IPS-20b (cell line): ENCODE measurements around the gene SPRR1A.

Experiments used
- H3K27ac ChIP-seq: one replicate; pipeline ENCODE4 v1.5.1; 2013; ENCODE audit warnings: low read length
- H3K27me3 ChIP-seq: 2 replicates; pipeline ENCODE4 v1.6.1; 2013; ENCODE audit warnings: mild to moderate bottlenecking, low read length, inconsistent platforms; ENCODE audit not compliant: insufficient read depth
- H3K36me3 ChIP-seq: 2 replicates; pipeline ENCODE4 v1.6.1; 2013; ENCODE audit warnings: low read depth, mild to moderate bottlenecking, inconsistent platforms, low read length, moderate library complexity; ENCODE audit not compliant: insufficient read depth
- H3K4me1 ChIP-seq: 2 replicates; pipeline ENCODE4 v1.6.1; 2013; ENCODE audit warnings: mild to moderate bottlenecking, control low read depth, inconsistent platforms, low read length, moderate library complexity; ENCODE audit not compliant: insufficient read depth
- H3K4me3 ChIP-seq: 2 replicates; pipeline ENCODE4 v1.5.1; 2013; ENCODE audit warnings: mild to moderate bottlenecking, low read length, inconsistent platforms
- H3K9ac ChIP-seq: 2 replicates; pipeline ENCODE4 v1.6.1; 2013; ENCODE audit warnings: low read depth, mild to moderate bottlenecking, inconsistent platforms, low read length, moderate library complexity
- H3K9me3 ChIP-seq: 2 replicates; pipeline ENCODE4 v1.6.1; 2013; ENCODE audit warnings: mild to moderate bottlenecking, low read depth, low read length, inconsistent platforms; ENCODE audit not compliant: insufficient read depth

The SPRR1A gene

DNA sequence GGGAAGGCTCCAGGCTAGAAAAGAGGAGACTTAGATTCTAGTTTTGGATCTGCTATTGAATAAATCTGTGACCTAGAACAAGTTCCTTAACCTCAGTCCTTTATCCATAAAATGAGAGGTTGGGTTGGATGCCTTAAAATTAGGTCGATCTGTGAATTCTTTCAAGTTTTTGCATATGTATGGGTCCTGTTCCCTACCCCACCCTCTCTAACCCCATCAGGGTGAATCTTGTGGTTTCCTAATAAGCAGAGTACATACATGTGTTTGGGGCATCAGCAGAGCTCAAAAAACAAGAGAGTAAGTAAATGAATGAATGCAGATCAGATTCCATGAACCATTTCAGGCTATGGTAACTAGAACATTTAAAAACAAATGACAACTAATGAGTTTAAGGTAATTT, 7.2 kb upstream of the SPRR1A start:
- Histone ChIP-seq H3K9ac (no peak overlapping the region), H3K9me3 (no peaks in the 10 kb centered on the region), H3K27me3 (peaks cover under 1% of the 10 kb centered on the region; the same call in 1 of the 2 replicates), H3K4me3 (no peak overlapping the region), H3K36me3 (no peaks in the 10 kb centered on the region), H3K27ac (no peak overlapping the region), H3K4me1 (no peaks in the 10 kb centered on the region)

DNA sequence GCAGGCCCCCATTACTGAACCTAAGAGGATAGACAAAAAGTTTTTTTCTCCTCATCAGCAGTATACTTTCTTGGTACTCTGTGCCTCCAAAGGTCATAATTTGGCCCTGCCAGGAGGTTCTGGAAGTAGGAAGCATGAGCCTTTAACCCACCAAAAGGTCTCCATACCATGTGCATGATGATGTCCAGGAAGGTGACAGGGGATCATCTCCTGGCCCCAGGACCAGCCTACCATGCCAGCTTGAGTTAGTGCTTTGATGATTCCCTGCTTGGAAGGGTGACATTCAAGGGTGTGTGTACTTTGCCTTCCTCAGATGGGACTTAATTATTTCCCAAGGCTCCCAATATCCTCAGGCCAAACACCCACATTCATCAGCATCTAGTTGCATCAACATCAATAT, 6.3 kb upstream of the SPRR1A start:
- Histone ChIP-seq H3K9ac (no peak overlapping the region), H3K27ac (no peak overlapping the region), H3K9me3 (no peaks in the 10 kb centered on the region), H3K4me3 (no peak overlapping the region), H3K4me1 (no peaks in the 10 kb centered on the region), H3K27me3 (peaks cover 4% of the 10 kb centered on the region; the same call in 1 of the 2 replicates), H3K36me3 (no peaks in the 10 kb centered on the region)

DNA sequence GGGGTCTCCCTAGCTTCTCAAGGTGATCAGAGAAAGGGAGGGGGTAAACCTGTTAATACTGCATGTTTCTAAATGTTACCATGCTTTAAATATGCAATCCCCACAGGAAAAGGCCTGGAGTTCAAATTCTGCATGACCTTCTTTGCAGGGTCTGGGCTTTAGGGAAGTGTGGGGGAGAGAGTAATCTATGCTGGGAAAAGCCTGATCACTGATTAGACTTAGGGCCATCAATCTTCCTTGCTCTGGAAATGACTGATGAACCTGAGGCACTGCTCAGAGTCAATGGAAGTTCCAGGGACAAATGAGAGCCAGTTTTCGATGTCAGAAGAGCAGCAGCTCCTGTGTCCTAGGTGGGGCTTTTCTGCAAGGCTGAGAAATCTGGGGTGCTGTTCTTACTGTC, 3.2 kb upstream of the SPRR1A start:
- no peak overlapping the region for H3K4me3 ChIP-seq
- H3K9ac ChIP-seq, result no peak overlapping the region
- H3K4me1 ChIP-seq, result no peaks in the 10 kb centered on the region
- no peaks in the 10 kb centered on the region for H3K9me3 ChIP-seq
- H3K27me3 ChIP-seq, result peaks cover 4% of the 10 kb centered on the region; the same call in 1 of the 2 replicates
- H3K27ac ChIP-seq, result no peak overlapping the region
- H3K36me3 ChIP-seq, result no peaks in the 10 kb centered on the region

DNA sequence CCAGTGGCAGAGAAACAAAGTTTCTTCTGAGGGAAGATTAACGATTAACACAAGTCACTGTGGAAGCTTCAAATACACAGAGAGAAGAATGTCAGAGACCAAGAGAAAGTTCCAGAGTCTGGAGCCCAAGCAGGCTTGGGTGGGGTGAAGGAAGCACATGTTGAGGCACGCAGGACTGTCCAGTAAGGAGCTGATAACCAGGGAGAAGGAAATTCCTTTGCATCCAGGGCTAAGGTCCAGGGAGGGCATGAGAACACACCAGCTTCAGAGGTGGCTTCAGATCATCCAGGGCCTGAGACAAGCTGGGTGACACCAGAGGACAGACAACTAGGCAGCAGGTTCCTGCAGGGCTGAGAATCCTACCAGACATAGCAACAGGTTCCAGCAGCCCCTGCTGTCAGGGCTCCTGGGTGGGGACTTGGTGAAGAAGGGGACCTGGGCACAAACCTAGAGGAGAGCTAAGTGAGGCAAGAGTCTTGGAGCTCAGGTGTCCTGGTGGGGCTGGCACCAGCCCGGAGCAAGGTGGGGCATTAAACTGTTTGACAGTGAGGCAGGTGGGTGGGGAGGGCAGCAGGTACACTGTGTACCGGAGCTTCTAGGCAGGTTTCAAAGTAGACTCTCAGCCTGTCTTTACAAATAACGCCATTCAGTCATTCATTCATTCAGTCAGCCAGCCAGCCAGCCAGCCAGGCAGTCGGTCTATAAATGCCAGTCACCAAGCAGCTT, 2.6 kb upstream of the SPRR1A start:
- H3K9me3 ChIP-seq, result no peaks in the 10 kb centered on the region
- H3K36me3 ChIP-seq, result no peaks in the 10 kb centered on the region
- no peak overlapping the region for H3K4me3 ChIP-seq
- no peak overlapping the region for H3K27ac ChIP-seq
- peaks cover 4% of the 10 kb centered on the region; the same call in 1 of the 2 replicates for H3K27me3 ChIP-seq
- H3K9ac ChIP-seq, result no peak overlapping the region
- no peaks in the 10 kb centered on the region for H3K4me1 ChIP-seq

DNA sequence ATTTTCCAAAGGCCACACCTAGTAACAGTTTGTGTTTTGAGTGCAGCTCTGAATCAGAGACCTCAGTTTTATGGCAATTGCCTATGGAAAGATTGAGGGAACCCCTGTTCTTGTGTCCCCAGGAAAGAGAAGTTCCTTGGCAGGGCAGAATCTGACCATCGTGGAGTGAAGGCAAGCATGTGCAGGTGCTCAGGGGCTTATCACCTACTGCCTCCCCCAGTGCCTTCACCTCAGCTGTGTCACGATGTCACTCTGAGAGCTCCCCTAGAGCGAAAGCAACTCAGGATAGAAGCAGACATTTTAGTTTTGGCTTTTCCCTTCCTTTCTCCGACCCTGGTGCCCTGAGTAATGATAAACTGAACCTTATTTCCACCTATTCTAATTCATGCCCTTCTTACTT, 1.8 kb upstream of the SPRR1A start:
- Histone ChIP-seq H3K27me3 (peaks cover 4% of the 10 kb centered on the region; the same call in 1 of the 2 replicates), H3K4me3 (no peak overlapping the region), H3K27ac (no peak overlapping the region), H3K36me3 (no peaks in the 10 kb centered on the region), H3K4me1 (no peaks in the 10 kb centered on the region), H3K9ac (no peak overlapping the region), H3K9me3 (no peaks in the 10 kb centered on the region)

DNA sequence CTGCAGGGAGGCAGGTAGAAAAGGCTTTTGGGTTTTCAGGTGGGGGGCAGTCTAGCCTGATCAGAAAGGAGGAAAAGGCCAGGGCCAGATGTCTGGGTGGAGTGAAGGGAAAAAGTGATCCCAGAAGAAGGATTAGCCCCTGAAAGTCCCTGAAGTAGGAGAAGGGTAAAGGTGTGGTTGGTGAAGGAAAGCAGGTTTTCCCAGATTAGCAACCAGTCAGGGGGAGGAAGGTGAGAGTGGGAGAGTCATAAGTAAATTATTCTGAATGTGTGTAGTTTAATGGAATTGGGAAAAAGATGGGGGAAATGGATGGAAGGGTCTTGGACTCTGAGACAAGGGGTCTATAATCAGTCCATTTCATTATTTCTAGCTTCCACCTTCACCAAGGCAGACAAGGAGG, 647 bp upstream of the SPRR1A start:
- H3K27me3 ChIP-seq, result peaks cover 4% of the 10 kb centered on the region; the same call in 1 of the 2 replicates
- no peaks in the 10 kb centered on the region for H3K4me1 ChIP-seq
- no peak overlapping the region for H3K4me3 ChIP-seq
- H3K27ac ChIP-seq, result no peak overlapping the region
- H3K9me3 ChIP-seq, result no peaks in the 10 kb centered on the region
- no peaks in the 10 kb centered on the region for H3K36me3 ChIP-seq
- no peak overlapping the region for H3K9ac ChIP-seq

DNA sequence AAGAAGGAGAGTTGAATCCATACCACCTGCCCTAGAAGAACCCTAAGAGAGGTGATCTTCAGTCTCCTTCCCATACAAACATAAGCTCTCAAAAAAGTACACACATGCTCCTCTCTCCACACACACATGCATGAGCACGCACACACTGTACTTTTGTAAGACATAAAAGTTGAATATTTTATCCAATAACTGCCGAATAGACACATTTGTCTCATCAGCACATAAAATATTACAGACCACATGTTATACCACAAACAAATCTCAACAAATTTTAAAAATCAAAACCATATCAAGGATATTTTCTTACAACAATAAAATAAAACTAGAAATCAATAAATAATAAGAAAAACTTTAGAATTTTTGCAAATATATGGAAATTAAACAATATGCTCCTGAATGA, 2.7 kb downstream of the SPRR1A start:
- H3K36me3 ChIP-seq, result no peaks in the 10 kb centered on the region
- H3K4me1 ChIP-seq, result no peaks in the 10 kb centered on the region
- H3K4me3 ChIP-seq, result no peak overlapping the region

DNA sequence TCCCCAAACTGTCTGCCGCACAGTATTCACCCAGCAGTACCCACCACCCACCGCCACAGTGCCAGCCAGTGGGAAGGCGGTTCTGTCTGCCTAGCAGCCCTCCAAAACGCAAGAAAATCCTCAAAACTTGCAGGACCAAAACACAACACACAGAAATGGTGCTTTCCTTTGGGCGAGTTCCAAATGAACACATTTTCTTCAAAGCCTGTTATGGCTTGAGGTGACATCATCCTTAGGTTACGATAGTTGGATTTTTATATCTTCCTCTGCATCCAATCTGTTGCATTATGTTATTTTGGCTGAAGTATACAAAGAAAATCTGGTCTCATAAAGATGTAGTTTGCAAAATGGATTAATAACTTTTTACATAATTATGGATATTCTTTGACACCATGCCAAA, 9.3 kb downstream of the SPRR1A start:
- Histone ChIP-seq H3K4me3 (no peak overlapping the region), H3K9ac (no peak overlapping the region)

More for the DNA sequence above, 2.7 kb downstream of the SPRR1A start:
- Histone ChIP-seq H3K27me3 (0 out of 2 replicates have a peak, but pooled peaks cover 4% of the 10 kb centered on the region), H3K9ac (no peak overlapping the region), H3K9me3 (no peaks in the 10 kb centered on the region), H3K27ac (no peak overlapping the region)

DNA sequence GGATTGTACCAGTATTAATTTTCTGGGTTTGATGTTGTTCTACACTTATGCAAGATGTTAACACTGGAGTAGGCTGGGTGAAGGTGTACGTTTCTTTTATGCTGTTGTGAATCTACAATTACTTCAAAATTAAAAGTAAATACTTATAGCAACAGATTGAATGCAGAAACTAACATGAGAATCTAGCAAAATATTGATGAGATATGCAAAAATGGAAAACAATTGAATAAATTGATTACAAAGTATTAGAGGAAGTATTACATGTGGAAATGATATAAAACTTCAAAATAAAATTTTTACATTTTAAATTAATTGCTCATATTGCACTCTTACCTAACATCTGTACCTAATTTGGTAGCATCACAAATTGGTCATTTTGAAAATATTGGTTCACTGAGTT, 12.0 kb downstream of the SPRR1A start:
- Histone ChIP-seq H3K27me3 (no peaks in the 10 kb centered on the region), H3K36me3 (no peaks in the 10 kb centered on the region), H3K9ac (no peak overlapping the region), H3K9me3 (peaks cover 7% of the 10 kb centered on the region; the same call in 1 of the 2 replicates), H3K4me1 (peaks cover 10% of the 10 kb centered on the region; the same call in 1 of the 2 replicates), H3K4me3 (no peak overlapping the region), H3K27ac (no peak overlapping the region)

More for the DNA sequence above, 9.3 kb downstream of the SPRR1A start:
- Histone ChIP-seq H3K36me3 (no peaks in the 10 kb centered on the region), H3K4me1 (peaks cover 10% of the 10 kb centered on the region; the same call in 1 of the 2 replicates), H3K27me3 (no peaks in the 10 kb centered on the region), H3K27ac (no peak overlapping the region), H3K9me3 (peaks cover 7% of the 10 kb centered on the region; the same call in 1 of the 2 replicates)

DNA sequence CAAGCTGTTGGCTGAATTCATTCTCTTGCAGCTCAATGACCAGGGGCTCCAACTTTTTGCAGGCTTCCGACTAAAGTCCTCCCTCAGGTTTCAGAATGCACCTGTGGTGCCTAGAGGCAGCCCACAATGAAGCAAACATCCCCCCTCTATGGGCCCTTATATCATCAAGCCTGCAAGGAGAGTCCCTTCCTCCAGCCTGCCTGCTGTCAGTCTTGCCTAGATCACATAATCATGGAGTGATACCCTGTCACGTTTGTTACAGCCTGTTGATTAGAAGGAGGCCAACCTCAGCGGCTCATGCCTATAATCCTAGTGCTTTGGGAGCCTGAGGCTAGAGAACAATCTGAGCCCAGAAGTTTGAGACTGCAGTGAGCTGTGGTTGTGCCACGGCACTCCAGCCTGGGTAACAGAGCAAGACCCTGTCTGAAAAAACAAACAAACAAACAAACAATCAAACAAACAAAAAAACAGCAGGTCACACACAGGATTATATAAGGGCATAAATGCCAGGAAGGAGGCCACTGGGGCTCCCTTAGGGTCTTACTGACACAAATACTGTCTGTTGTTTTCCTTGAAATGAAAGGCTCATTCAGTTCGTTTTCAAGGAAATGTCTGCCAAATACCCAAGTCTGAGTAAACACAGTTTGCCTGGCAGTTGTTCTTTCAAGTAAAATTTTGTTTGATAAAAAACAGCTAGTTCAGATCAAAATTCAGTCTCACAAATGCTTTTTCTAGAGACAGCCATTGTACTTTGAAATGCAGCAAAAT, 12.9 kb downstream of the SPRR1A start:
- Histone ChIP-seq H3K4me3 (no peak overlapping the region), H3K27me3 (no peaks in the 10 kb centered on the region), H3K9me3 (peaks cover 7% of the 10 kb centered on the region; the same call in 1 of the 2 replicates), H3K4me1 (peaks cover 10% of the 10 kb centered on the region; the same call in 1 of the 2 replicates), H3K36me3 (no peaks in the 10 kb centered on the region), H3K27ac (no peak overlapping the region), H3K9ac (no peak overlapping the region)

DNA sequence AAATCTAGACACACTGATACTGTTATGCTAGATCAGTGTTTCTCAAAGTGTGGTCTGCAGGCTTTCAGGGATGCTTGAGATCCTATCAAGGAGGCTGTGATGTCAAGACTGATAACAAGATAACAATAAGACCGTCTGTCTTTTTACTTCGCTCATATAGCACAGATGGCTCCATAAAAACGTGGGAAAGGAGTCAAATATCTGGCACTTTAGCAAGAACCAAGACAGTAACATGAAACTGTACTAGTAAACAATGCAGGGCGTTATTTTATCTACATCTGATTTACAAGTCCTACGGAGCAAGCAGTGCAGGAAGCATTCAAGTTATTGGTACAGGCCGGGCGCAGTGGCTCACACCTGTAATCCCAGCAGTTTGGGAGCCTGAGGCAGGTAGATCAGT, 14.0 kb downstream of the SPRR1A start:
- H3K4me3 ChIP-seq, result no peak overlapping the region
- peaks cover 10% of the 10 kb centered on the region; the same call in 1 of the 2 replicates for H3K4me1 ChIP-seq
- H3K9me3 ChIP-seq, result peaks cover 7% of the 10 kb centered on the region; the same call in 1 of the 2 replicates

More for the DNA sequence above, 14.0 kb downstream of the SPRR1A start:
- Histone ChIP-seq H3K27ac (no peak overlapping the region), H3K36me3 (no peaks in the 10 kb centered on the region), H3K9ac (no peak overlapping the region), H3K27me3 (no peaks in the 10 kb centered on the region)
